Activated T-helper 2 cell treated with anti-CD3 and anti-CD28 coated beads, Interferon-gamma antibody, Interleukin-2, Interleukin-4, amounts not matched to agents 10 μg/mL and 5 μg/mL and 100 μg/mL, durations not matched to agents 14 hours and 24 hours and 36 hours (primary cell): Measurements from ENCODE around the gene SUGCT. TPM values are rescaled to one million over a fixed set of nuclear protein-coding genes. Genes with fewer than 3 reads are reported as not detected.

Experiments
- DNase-seq: peaks from one replicate; pipeline ENCODE4 v3.0.0; 2021; ENCODE audit warnings: low spot score
- H3K27ac Mint-ChIP-seq: one replicate; pipeline ENCODE4 v1.8.0; 2021; ENCODE audit warnings: mixed read lengths
- H3K27me3 Mint-ChIP-seq: one replicate; pipeline ENCODE4 v1.8.0; 2021; ENCODE audit warnings: low read depth, mixed read lengths
- H3K36me3 Mint-ChIP-seq: one replicate; pipeline ENCODE4 v1.8.0; 2021; ENCODE audit warnings: low read depth, mixed read lengths
- H3K4me1 Mint-ChIP-seq: one replicate; pipeline ENCODE4 v1.8.0; 2021; ENCODE audit warnings: low read depth, mixed read lengths
- H3K4me3 Mint-ChIP-seq: one replicate; pipeline ENCODE4 v1.8.0; 2021; ENCODE audit warnings: low read depth, mild to moderate bottlenecking, moderate library complexity, mixed read lengths
- H3K9me3 Mint-ChIP-seq: one replicate; pipeline ENCODE4 v1.8.0; 2021; ENCODE audit warnings: mixed read lengths
- intact Hi-C: fragments of 100-400 bp; cut with micrococcal nuclease; formaldehyde crosslinking; loops from one replicate; pipeline ENCODE4 v1.15.1; 2023
- total RNA-seq: library from RNA; stranded (reverse); gene quantifications from 2 replicates; pipeline ENCODE4 v1.2.3, GENCODE V29; 2022

The SUGCT gene
- total RNA-seq, 1 donor from 2014 or later = 0.43 TPM

DNA sequence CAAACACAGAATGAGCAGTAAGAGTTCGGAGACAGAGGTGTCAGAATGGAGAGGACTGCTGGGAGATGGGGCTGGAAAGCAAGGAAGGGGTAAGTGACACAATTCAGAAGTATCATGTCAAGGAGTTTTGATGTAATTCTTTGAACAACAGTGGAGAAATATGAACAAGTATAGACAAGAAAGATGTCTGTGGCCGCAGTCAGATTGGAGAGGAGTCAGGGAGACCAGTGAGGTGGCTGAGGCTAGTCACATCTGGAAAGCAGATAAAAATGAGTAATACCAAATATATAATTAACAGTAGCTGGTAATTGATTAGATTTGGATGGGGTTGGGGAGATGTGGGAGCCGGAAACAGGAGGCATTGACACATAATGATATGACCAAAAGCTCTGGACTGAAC, 540.9 kb downstream of the SUGCT start:
- peaks cover 5% of the 10 kb centered on the region for H3K4me1 Mint-ChIP-seq
- no peak for DNase-seq
- H3K36me3 Mint-ChIP-seq = no peaks in the 10 kb centered on the region
- H3K4me3 Mint-ChIP-seq = no peak overlapping the region
- intact Hi-C loops = no loop called here
- H3K9me3 Mint-ChIP-seq = no peaks in the 10 kb centered on the region
- H3K27me3 Mint-ChIP-seq = no peaks in the 10 kb centered on the region
- H3K27ac Mint-ChIP-seq = no peak overlapping the region

DNA sequence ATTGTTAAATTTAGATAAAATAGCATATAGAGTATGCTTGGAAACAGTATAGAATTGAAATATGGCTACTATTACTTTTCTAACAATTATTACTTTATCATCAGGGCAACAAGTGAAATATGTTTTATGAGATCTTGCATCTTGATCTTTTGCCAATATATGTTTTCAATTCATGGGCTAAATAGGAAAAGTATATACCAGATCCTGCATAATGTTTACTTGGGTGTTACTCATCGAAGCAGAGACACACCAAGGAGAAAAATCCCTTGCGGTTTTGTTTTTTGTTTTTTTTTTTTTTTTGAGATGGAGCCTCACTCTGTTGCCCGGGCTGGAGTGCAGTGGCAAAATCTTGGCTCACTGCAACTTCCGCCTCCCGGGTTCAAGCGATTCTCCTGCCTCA, 541.4 kb downstream of the SUGCT start:
- DNase-seq = no peak
- intact Hi-C loops = no loop called here
- Mint-ChIP-seq H3K9me3 (no peaks in the 10 kb centered on the region), H3K4me3 (no peak overlapping the region), H3K27ac (no peak overlapping the region), H3K4me1 (peaks cover 5% of the 10 kb centered on the region), H3K36me3 (no peaks in the 10 kb centered on the region), H3K27me3 (no peaks in the 10 kb centered on the region)

DNA sequence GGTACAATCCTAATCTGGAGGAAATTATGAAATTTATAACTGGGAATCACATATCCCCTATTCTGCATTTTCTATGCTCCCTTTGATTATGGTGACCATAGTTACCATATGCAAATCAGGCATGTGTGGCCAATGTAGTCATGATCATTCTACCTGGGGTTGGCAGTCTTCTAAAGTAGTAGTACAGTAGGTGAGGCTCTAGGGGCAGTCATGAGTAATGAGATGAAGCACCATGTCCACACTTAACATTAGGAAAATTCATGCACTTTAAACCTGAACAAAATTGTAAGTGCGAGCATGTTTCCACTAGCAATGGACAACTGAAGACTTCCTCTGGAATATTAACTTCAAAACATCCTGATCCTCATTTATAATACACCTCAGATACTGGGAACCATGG, 545.9 kb downstream of the SUGCT start:
- Mint-ChIP-seq H3K27ac (no peak overlapping the region), H3K4me1 (no peaks in the 10 kb centered on the region), H3K36me3 (no peaks in the 10 kb centered on the region), H3K9me3 (no peaks in the 10 kb centered on the region), H3K27me3 (no peaks in the 10 kb centered on the region), H3K4me3 (no peak overlapping the region)
- no peak for DNase-seq
- intact Hi-C loops = no loop called here

DNA sequence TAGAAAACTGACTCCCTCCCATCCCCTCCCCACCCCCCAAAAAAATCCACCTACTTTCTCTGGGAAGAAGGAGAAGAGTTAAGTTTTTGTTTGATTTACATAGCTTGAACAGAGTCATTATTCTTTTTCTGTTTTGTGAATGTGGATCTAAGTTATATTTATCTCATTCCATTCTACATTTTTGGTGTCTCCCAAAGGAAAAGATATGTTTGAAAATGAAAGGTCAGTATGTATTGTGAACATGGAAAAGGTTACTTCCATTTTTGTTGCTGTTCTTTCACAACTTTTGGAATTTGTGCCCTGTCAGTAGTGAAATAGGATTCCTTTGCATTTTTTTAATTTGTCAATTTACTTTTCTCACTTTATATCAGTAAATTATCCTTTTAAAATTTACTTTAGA, 547.9 kb downstream of the SUGCT start:
- no peaks in the 10 kb centered on the region for H3K27me3 Mint-ChIP-seq
- no peak overlapping the region for H3K4me3 Mint-ChIP-seq
- no peaks in the 10 kb centered on the region for H3K9me3 Mint-ChIP-seq
- DNase-seq = no peak
- no peaks in the 10 kb centered on the region for H3K36me3 Mint-ChIP-seq
- no peaks in the 10 kb centered on the region for H3K4me1 Mint-ChIP-seq
- no peak overlapping the region for H3K27ac Mint-ChIP-seq
- intact Hi-C loops = no loop called here

DNA sequence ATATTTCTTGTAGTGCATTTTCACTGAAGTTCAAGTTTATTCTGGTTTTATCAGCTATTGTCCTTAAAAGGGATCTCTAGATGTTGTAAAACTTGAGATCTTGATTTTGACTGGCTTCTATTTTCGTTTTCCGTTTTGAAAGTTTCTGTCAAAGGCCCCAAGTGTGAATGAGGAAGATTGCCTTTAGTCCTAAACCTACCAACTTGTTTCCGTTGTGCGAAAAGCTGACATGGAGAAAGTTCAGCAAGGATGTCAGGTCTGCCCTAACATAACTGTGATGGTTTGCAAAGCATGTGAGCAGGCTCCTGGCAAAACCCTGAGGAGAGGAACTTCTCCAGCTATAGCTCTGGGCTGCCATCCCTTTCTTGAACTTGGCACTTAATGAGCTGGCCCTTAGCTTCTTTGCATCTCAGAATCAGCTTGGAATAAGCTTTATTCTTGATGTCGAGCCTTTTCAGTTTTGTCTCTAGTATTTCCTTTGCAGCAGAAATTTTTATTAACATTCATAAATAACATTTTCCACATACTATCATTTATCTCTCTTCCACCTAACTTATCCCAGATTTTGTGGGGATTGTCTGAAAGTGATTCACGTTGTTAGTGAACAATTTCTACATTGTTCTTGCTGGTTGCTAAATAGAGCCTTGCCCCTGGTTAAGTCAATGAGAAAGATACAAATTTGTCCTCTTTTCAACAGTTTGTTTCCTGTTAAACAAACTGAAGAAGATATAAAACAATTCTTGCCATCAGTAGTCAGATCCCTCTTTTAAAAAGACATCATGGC, 559.4 kb downstream of the SUGCT start:
- Mint-ChIP-seq H3K4me1 (peaks cover 2% of the 10 kb centered on the region), H3K27me3 (peaks cover 4% of the 10 kb centered on the region), H3K36me3 (no peaks in the 10 kb centered on the region), H3K4me3 (no peak overlapping the region), H3K27ac (no peak overlapping the region), H3K9me3 (no peaks in the 10 kb centered on the region)
- intact Hi-C loops = no loop called here
- no peak for DNase-seq

DNA sequence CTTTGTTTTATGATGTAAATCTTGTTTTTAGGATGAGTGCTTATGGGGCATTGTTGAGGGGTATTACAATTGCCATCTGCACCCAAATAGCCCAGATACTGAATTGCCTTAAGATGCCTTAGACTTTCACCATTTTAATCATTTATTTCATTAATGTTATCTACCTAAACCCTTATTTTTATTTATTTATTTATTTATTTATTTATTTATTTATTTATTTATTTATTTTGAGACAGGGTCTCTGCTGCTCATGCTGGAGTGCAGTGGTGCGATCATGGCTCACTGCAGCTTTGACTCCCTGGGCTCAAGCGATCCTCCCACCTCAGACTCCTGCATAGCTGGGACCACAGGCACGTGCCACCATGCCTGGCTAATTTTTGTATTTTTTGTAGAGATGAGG, 560.2 kb downstream of the SUGCT start:
- DNase-seq = no peak
- peaks cover 4% of the 10 kb centered on the region for H3K27me3 Mint-ChIP-seq
- intact Hi-C loops = no loop called here
- H3K4me3 Mint-ChIP-seq = no peak overlapping the region
- H3K4me1 Mint-ChIP-seq = peaks cover 4% of the 10 kb centered on the region
- no peak overlapping the region for H3K27ac Mint-ChIP-seq
- no peaks in the 10 kb centered on the region for H3K36me3 Mint-ChIP-seq
- H3K9me3 Mint-ChIP-seq = no peaks in the 10 kb centered on the region

DNA sequence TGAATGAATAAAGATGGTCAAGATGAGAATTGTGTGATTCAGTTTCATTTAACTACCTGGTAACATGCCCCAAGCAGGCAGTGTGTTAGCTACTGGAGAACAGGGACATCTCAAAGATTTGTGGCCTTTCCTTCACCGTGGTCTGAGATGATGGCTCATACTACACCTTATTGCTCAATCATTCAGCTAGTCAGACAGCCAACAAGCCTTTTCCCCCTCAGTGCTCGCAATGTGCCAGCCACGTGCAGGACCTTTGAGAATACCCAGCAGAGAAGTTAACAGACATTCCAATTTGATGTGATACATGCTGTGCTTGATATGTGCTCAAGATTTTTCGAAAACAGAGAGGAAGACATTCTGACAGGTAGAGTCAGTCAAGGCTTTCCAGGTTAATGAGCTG, 562.8 kb downstream of the SUGCT start:
- H3K4me1 Mint-ChIP-seq = peaks cover 21% of the 10 kb centered on the region
- H3K4me3 Mint-ChIP-seq = no peak overlapping the region
- no peaks in the 10 kb centered on the region for H3K9me3 Mint-ChIP-seq
- peaks cover 4% of the 10 kb centered on the region for H3K27me3 Mint-ChIP-seq
- intact Hi-C loops = no loop called here
- H3K36me3 Mint-ChIP-seq = no peaks in the 10 kb centered on the region
- no peak overlapping the region for H3K27ac Mint-ChIP-seq
- DNase-seq = no peak

DNA sequence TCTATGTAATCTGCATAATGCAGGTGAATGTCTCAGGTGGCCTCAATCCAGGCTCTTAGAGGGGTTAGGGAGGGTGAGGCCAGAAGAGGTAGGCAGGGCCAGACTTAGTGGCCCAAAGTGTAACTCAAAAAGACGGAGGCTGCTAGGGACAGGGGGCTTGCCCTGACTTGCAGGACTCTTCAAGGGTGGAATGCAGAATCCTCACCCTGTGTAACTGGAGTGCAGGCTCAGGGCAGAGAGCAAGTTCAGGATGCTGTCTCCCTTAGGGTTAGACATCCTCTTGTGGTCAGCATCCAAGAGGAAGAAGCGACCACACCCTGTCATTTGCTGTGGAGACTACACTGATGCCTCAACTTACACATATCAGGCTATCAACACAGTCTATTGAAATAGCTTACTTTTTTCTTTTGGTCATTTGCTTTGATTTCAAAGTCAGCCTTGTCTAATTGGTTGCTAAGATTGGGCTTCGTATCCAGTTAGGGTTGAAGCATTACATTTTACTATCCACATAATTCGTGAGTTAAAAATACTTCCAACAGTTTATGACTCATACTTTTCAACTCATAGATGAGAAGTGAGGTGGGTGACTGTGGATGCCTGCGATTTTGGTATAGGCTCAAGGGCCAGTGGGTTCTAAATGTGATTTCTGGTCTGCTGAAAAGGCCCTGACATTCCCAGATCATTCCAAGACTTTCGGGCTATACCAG, 563.6 kb downstream of the SUGCT start:
- Mint-ChIP-seq H3K9me3 (no peaks in the 10 kb centered on the region), H3K27ac (no peak overlapping the region), H3K4me1 (peaks cover 21% of the 10 kb centered on the region), H3K4me3 (no peak overlapping the region), H3K36me3 (no peaks in the 10 kb centered on the region), H3K27me3 (peaks cover 4% of the 10 kb centered on the region)
- no peak for DNase-seq
- intact Hi-C loops = no loop called here

DNA sequence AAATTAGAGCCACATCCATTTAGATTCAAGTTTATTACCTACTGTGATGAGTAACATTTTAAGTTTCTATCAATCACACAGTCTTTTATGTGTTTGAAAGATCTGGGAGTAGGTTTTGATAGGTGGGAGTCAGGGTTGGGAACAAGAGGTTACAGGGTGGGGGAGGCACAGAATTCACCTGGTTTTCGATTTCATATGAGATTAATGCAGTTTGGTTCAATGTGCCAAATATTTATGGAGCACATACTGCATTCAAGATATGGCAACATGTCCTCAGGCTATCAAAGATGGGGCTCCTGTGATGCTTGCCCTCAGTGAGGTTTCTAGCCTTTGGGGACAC, 564.1 kb downstream of the SUGCT start:
- H3K27me3 Mint-ChIP-seq = peaks cover 4% of the 10 kb centered on the region
- intact Hi-C loops = no loop called here

DNA sequence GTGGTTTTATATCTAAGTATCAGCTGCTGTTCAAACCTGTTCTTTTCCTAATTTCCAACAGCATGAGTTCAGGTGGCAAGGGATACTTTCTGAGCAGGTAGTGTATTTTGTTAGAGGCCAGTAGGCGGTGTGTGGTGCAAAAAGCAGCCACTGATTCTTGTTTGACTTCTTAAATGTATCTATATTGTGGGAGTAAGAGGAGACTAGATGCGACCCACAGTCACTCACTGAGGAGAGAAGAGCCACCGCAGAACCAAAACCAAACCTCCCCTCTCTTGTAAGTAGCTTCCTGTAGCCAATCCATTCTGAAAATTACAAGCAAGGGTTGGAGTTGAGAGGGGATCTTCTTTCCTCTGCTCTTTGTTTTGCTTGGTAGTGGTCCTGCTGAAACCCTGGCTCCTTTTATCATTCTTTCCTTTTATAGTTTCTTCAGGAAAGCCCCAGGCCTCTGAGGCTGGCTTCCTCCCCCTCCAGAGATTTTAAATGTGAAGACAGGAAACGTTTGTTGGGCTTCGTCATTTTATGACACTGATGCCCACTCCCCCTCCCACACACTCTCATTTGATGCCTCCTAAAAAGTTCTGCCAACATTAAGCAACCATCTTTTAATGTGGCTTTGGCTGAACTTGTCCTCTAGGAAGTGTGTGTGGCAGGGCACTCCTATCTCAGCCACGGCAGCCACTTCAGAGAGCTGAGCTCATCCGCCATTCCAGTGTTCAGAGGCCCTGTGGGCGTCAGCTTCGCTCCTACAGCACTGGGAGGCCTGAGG, 566.0 kb downstream of the SUGCT start:
- intact Hi-C loops = loop anchor here (1.0 to 10.0 kb wide), 2 partner anchors 8 to 1184 kb away; no protein-coding TSS in a partner anchor
- no peak overlapping the region for H3K4me3 Mint-ChIP-seq
- no peaks in the 10 kb centered on the region for H3K9me3 Mint-ChIP-seq
- no peak for DNase-seq
- no peaks in the 10 kb centered on the region for H3K27me3 Mint-ChIP-seq
- H3K4me1 Mint-ChIP-seq = peaks cover 21% of the 10 kb centered on the region
- H3K36me3 Mint-ChIP-seq = no peaks in the 10 kb centered on the region
- H3K27ac Mint-ChIP-seq = peak overlapping the region; percentile 75

More for the DNA sequence above, 564.1 kb downstream of the SUGCT start:
- Mint-ChIP-seq H3K9me3 (no peaks in the 10 kb centered on the region), H3K4me3 (no peak overlapping the region), H3K27ac (no peak overlapping the region), H3K4me1 (peaks cover 21% of the 10 kb centered on the region), H3K36me3 (no peaks in the 10 kb centered on the region)
- DNase-seq = no peak

DNA sequence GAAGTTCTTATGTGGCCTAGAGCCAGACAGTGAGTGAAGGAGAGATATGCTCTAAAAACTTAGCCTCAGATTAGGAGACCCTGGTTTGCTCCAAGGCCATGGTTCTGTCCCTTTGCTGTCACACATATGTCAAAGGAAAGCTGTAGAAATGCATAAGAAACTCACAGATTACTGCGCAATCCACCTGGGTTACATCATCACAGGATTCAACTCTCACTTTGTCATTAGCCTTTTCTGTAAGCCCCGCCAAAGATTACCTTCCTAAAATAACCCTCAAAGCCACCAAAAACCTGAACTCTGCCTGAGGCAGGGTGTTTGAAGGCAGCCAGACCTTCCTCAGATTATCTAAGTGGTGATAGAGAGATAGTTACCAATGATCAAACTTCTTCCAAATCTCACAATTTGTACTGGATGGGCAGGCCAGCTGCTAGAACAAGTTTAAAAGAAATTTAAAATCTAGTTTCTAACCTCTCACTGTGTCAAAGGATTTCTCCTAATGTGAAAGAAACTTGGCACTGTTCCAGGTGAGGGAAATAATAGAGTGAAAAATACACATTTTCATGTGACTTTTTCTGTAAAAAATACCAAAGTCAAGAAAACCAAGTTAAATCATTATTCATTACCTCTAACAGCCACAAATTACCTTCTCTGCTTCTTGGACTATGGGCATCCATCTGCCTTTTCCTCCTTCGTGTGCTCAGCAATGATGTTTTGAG, 567.2 kb downstream of the SUGCT start:
- intact Hi-C loops = loop anchor here (1.0 to 10.0 kb wide), 2 partner anchors 7 to 1183 kb away; no protein-coding TSS in a partner anchor
- no peaks in the 10 kb centered on the region for H3K27me3 Mint-ChIP-seq
- H3K4me3 Mint-ChIP-seq = no peak overlapping the region

DNA sequence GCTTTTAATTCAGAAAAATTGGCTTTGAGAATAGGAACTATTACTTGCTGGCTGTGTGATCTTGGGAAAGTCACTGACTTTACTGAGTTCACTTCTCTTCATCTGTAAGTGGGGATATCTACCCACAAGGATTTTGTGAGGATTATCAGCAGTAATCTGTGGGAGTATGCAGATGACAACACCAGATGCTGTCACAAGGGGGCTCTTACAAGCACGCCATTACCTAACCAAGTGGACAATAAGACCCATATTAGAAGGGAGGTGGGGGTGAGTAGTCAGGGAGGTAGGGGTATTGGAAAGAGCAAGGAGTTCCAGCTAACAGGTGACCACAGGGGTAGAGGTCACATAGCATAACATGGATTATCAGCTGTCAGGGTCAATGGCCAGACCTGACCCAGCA, 569.4 kb downstream of the SUGCT start:
- intact Hi-C loops = loop anchor here (10.0 kb wide), 1 partner anchor 1181 kb away; no protein-coding TSS in a partner anchor

More for the DNA sequence above, 567.2 kb downstream of the SUGCT start:
- H3K36me3 Mint-ChIP-seq = no peaks in the 10 kb centered on the region
- no peaks in the 10 kb centered on the region for H3K9me3 Mint-ChIP-seq
- no peak overlapping the region for H3K27ac Mint-ChIP-seq
- H3K4me1 Mint-ChIP-seq = peaks cover 21% of the 10 kb centered on the region
- no peak for DNase-seq

More for the DNA sequence above, 569.4 kb downstream of the SUGCT start:
- DNase-seq = no peak
- H3K27ac Mint-ChIP-seq = no peak overlapping the region
- H3K27me3 Mint-ChIP-seq = no peaks in the 10 kb centered on the region
- no peak overlapping the region for H3K4me3 Mint-ChIP-seq
- peaks cover 28% of the 10 kb centered on the region for H3K4me1 Mint-ChIP-seq
- no peaks in the 10 kb centered on the region for H3K36me3 Mint-ChIP-seq
- no peaks in the 10 kb centered on the region for H3K9me3 Mint-ChIP-seq
